Measurements from ENCODE around the gene ZNF524. TPM values are rescaled to one million over a fixed set of nuclear protein-coding genes. Genes with fewer than 3 reads are reported as not detected.

ZNF524 gene
- total RNA-seq, 2 donors from 2014 or later: 30.4 to 33.9 TPM

- Histone ChIP-seq H3K9ac (ENCODE audit: low read depth in 2 of 2, low read length in 2 of 2) (no peak overlapping the region), H3K4me1 (no peaks in the 10 kb centered on the region), H3K27ac (no peak overlapping the region), H3K27me3 (no peaks in the 10 kb centered on the region), H3K36me3 (no peaks in the 10 kb centered on the region), H3K4me3 (no peak overlapping the region), H3K9me3 (no peaks in the 10 kb centered on the region)
- DNase-seq: no peak
- intact Hi-C loops (cut with DNase I): no loop called here
- no peak for TF ChIP-seq CTCF (IDR thresholded peaks at IDR 0.05)
Measured at GRCh38 chr19:55596304-55596703, 3.8 kb upstream of the ZNF524 start.

- Histone ChIP-seq H3K36me3 (no peaks in the 10 kb centered on the region), H3K4me1 (no peaks in the 10 kb centered on the region), H3K9me3 (no peaks in the 10 kb centered on the region), H3K9ac (ENCODE audit: low read depth in 2 of 2, low read length in 2 of 2) (no peak overlapping the region), H3K4me3 (no peak overlapping the region), H3K27me3 (no peaks in the 10 kb centered on the region), H3K27ac (no peak overlapping the region)
- no peak for TF ChIP-seq CTCF (IDR thresholded peaks at IDR 0.05)
- intact Hi-C loops (cut with DNase I): no loop called here
- no peak for DNase-seq
Measured at GRCh38 chr19:55597501-55597921, 2.6 kb upstream of the ZNF524 start.

GRCh38 chr19:55598034-55598433, 2.1 kb upstream of the ZNF524 start:
- DNase-seq: no peak
- no peak overlapping the region for H3K4me3 ChIP-seq
- no peak overlapping the region for H3K27ac ChIP-seq
- no peak for TF ChIP-seq CTCF (IDR thresholded peaks at IDR 0.05)
- H3K27me3 ChIP-seq: no peaks in the 10 kb centered on the region
- H3K9ac ChIP-seq (ENCODE audit: low read depth in 2 of 2, low read length in 2 of 2): no peak overlapping the region
- H3K9me3 ChIP-seq: no peaks in the 10 kb centered on the region
- no peaks in the 10 kb centered on the region for H3K36me3 ChIP-seq
- intact Hi-C loops (cut with DNase I): no loop called here
- H3K4me1 ChIP-seq: no peaks in the 10 kb centered on the region

- no peaks in the 10 kb centered on the region for H3K27me3 ChIP-seq
- DNase-seq: peak; percentile 96
- H3K4me1 ChIP-seq: no peaks in the 10 kb centered on the region
- peak overlapping the region; percentile 61 for H3K4me3 ChIP-seq
- TF ChIP-seq CTCF (IDR thresholded peaks at IDR 0.05): no peak
- H3K9me3 ChIP-seq: no peaks in the 10 kb centered on the region
- no peaks in the 10 kb centered on the region for H3K36me3 ChIP-seq
- peak overlapping the region; percentile 96 for H3K27ac ChIP-seq
- H3K9ac ChIP-seq (ENCODE audit: low read depth in 2 of 2, low read length in 2 of 2): peak overlapping the region; percentile 78 to 80
- intact Hi-C loops (cut with DNase I): no loop called here
Measured at GRCh38 chr19:55598719-55599467, 1.2 kb upstream of the ZNF524 start.

- peak within 1 kb of the TSS; percentile 80 to 84 for H3K9ac ChIP-seq (ENCODE audit: low read depth in 2 of 2, low read length in 2 of 2)
- H3K27me3 ChIP-seq: no peaks in the 10 kb centered on the region
- H3K4me1 ChIP-seq: no peaks in the 10 kb centered on the region
- no peaks in the 10 kb centered on the region for H3K9me3 ChIP-seq
- no peak for TF ChIP-seq CTCF (IDR thresholded peaks at IDR 0.05)
- peak within 1 kb of the TSS; percentile 61 for H3K4me3 ChIP-seq
- H3K36me3 ChIP-seq: no peaks in the 10 kb centered on the region
- H3K27ac ChIP-seq: peak within 1 kb of the TSS; percentile 96
- peak; percentile 98 for DNase-seq
- intact Hi-C loops (cut with DNase I): no loop called here
Measured at GRCh38 chr19:55599468-55599841, 633 bp upstream of the ZNF524 start, which contains the start of gene FIZ1. Gene FIZ1 (minus strand): TSS chr19:55599517. CDS start chr19:55597865, 1,652 bp downstream.

Data from colonic mucosa (tissue), 4 donors.